Measurements from ENCODE around the gene CRYZ. TPM values are rescaled to one million over a fixed set of nuclear protein-coding genes. Genes with fewer than 3 reads are reported as not detected.

The CRYZ gene
- total and polyA plus RNA-seq, 2 of the 8 experiments (the other 6 are each of a cell fraction or from before 2014, with no cell fraction given), result 20.5 to 43.8 TPM

- H2AK5ac ChIP-seq (ENCODE audit: low read depth, low read length), result no peak overlapping the region
- H3K4me3 ChIP-seq (ENCODE audit: extremely low read depth in 1 of 4, insufficient read depth in 2 of 4, low read depth in 3 of 4, low read length in 4 of 4), result no peak overlapping the region
- no peak overlapping the region for H2AFZ ChIP-seq (ENCODE audit: low read length)
- H2BK15ac ChIP-seq (ENCODE audit: low read length), result no peak overlapping the region
- no peaks in the 10 kb centered on the region for H3K79me2 ChIP-seq (ENCODE audit: control insufficient read depth in 1 of 2, insufficient read depth in 2 of 2, low read length in 2 of 2)
- CTCF ChIA-PET (ENCODE audit: partially characterized antibody), result interaction anchor here (1.2 to 2.1 kb wide), 3 partner anchors 19 to 27 kb away, joined by 3 to 11 read pairs (median 4); partner anchors contain the start of genes CRYZ and TYW3
- DNase-seq (ENCODE audit: low read depth in 1 of 2, low spot score in 2 of 2), result no peak
- H2BK12ac ChIP-seq (ENCODE audit: low read depth, low read length), result no peak overlapping the region
- H3K27me3 ChIP-seq (replicated peaks in 1 of 4; ENCODE audit: control insufficient read depth in 3 of 4, extremely low read depth in 1 of 4, insufficient read depth in 3 of 4, low read length in 3 of 4), result no peaks in the 10 kb centered on the region
- FAIRE-seq, result no peak
- no peaks in the 10 kb centered on the region for H4K20me1 ChIP-seq (replicated peaks in 1 of 2; ENCODE audit: control insufficient read depth in 1 of 2, insufficient read depth in 2 of 2, low read length in 2 of 2)
- H3K9me3 ChIP-seq (ENCODE audit: insufficient read depth in 2 of 2, low read depth in 1 of 2, low read length in 1 of 2), result no peaks in the 10 kb centered on the region
- H3K27ac ChIP-seq (ENCODE audit: low read depth, low read length), result no peak overlapping the region
- H2BK20ac ChIP-seq (ENCODE audit: low read length), result no peak overlapping the region
- WGBS, 2 experiments (ENCODE audit: extremely low coverage in 1 of 2, insufficient coverage in 1 of 2, insufficient read length in 1 of 2, insufficient replicate concordance in 2 of 2, low coverage in 1 of 2, low lambda C conversion rate in 2 of 2, missing lambda C conversion rate in 1 of 2), result 80% methylated on average over 3 of the region's 3 CpGs; no CpG with 5 or more reads in 1 of the 2 experiments
- H3K4me2 ChIP-seq (ENCODE audit: insufficient read depth in 1 of 2, low read depth in 2 of 2, low read length in 2 of 2), result no peak overlapping the region
- no peaks in the 10 kb centered on the region for H3K4me1 ChIP-seq (replicated peaks in 1 of 4; ENCODE audit: control insufficient read depth in 3 of 4, insufficient read depth in 4 of 4, low read length in 3 of 4)
- peaks cover 0 to 3% (median under 1%) of the 10 kb centered on the region in 4 experiments; a peak in 2 of 8 replicates for H3K36me3 ChIP-seq (ENCODE audit: control insufficient read depth in 2 of 4, insufficient read depth in 4 of 4, low read length in 3 of 4)
- H3K23me2 ChIP-seq (ENCODE audit: low read depth, low read length), result no peaks in the 10 kb centered on the region
- H3K4ac ChIP-seq (replicated peaks; ENCODE audit: insufficient read length, low read depth, low read length), result no peak overlapping the region
- H2BK5ac ChIP-seq (ENCODE audit: low read depth, low read length), result no peak overlapping the region
- no peak overlapping the region for H3K56ac ChIP-seq (replicated peaks; ENCODE audit: insufficient read length, low read depth, low read length)
- no peak overlapping the region for H4K5ac ChIP-seq (ENCODE audit: insufficient read length, low read depth, low read length)
- no peak overlapping the region for H4K8ac ChIP-seq (ENCODE audit: extremely low read depth, insufficient read depth, low read length)
- H3K18ac ChIP-seq (ENCODE audit: extremely low read depth, low read length), result no peak overlapping the region
- no peaks in the 10 kb centered on the region for H3K79me1 ChIP-seq (ENCODE audit: low read depth, low read length)
- H3K23ac ChIP-seq (ENCODE audit: insufficient read length), result no peak overlapping the region
- no peak overlapping the region for H3K9ac ChIP-seq (replicated peaks in 1 of 4; ENCODE audit: extremely low read depth in 1 of 4, low read depth in 3 of 4, low read length in 3 of 4)
- no peak overlapping the region for H4K91ac ChIP-seq (replicated peaks; ENCODE audit: insufficient read length, low read length)
- POLR2A ChIA-PET (ENCODE audit: partially characterized antibody), result interaction anchor here (0.9 to 1.6 kb wide), 2 partner anchors 19 to 24 kb away, joined by 3 to 5 read pairs; partner anchors contain the start of genes CRYZ and TYW3
- no peak overlapping the region for H2BK120ac ChIP-seq (replicated peaks; ENCODE audit: low read depth, low read length)
- H3K14ac ChIP-seq (ENCODE audit: insufficient read length), result no peak overlapping the region
- no peak for TF ChIP-seq EGR1 (IDR thresholded peaks at IDR 0.05; ENCODE audit: borderline replicate concordance, low read depth, low read length)
Observed at GRCh38 chr1:74713849-74714248, 19.0 kb downstream of the CRYZ start.
